GM21390 (cell line): ENCODE data around the gene TAGLN2.

Experiments
- ATAC-seq: cut with Tn5 transposase; IDR thresholded peaks from one replicate; pipeline ENCODE4 v1.9.1; 2021; ENCODE audit not compliant: unreplicated experiment

The TAGLN2 gene

DNA sequence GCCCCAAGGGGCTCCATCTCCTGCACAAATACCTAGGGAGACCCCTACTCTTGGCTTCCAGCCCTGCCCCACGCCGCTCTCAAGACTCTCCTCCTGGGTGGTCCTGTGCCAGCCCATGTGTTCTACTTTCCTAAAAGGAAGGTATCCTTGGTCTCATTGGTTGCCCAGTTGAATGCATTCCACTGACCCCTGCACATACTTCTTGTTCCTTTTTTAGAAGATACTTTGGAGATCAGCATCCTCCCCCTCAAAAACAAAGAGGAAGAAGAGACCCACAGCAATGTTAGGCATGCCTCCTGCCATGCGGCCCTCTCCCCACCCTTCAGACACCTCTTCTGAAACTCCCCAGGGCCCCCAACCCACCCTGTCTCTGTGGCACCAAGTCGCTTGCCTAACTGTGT is 24.7 kb upstream of the TAGLN2 start:
- ATAC-seq = no peak

DNA sequence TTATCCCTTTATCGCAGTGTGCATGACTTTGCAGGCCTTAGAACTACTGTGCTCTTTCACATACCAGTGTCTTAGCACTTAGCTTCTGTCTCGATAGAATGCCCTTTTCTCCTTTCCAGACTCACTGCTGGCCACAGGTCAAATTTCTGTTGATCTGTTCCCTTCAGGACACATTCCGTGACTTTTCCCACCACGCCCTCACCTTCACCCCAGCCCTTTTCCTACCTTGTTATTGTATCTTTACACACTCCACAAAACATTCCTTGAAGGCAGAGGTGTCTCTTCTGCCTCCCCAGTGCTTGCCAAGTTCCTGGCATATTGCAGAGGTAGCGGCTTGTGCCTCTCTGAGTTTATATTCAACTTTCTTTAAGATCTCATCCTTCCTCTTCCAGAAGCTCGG is 23.8 kb upstream of the TAGLN2 start:
- no peak for ATAC-seq

DNA sequence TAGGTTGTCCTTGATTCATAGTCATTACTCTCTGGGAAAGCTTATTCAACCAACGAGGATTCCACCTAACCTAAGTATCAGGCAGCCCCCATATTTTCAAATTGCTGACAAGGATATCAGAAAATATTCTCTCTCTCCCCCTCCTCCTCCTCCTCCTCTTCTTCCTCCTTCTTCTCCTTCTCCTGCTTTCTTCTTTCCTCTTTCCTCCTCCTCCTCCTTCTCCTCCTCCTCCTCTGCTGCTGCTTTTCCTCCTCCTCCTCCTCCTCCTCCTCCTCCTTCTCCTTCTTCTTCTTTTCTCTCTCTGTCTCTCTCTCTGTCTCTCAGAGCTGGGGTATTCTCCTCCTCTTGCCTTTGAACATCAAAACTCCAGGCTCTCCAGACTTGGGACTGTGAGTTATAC is 22.6 kb upstream of the TAGLN2 start:
- ATAC-seq = no peak

DNA sequence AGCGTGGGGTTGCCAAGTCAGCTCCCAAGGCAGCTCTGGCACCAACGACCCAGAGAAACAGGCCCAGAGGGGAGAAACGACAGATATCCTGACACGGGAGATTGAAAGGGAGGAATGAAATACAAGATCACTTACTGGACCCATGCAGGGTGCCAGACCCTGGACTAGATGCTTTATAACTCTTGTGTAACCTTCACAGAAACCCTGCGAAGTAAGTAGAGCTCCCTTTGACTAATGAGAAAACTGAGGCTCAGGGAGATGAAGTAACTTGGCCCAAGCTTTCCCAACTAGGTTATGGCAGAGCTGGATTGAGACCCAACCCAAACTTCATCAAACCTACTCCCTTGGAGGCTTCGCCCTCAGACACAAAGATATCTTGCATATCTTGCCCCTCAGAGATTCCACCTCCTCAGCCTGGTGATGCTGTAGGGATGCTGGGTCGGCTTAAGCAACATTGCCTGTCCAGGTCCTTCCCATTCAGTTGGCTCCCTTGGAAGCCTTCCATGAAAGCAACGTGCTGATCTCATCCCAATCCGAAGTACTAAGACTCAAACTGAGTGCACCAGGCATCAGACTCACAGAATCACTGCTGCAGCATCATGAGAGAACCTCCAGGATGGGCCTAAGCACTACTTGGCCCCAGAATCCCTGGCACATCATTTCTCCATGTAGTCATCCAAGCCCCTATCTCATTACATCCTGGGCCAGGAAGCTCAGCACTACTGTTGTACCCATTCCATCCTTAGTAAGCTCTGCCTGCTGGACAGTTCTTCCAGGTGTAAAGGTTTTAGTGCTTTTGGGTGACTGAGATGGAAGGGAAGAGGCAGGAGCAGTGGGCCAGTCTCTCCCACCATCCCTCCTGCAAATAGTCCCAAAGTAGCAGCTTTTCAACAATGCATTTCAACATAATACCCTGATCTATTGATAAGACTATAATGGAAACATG is 21.2 kb upstream of the TAGLN2 start:
- no peak for ATAC-seq

DNA sequence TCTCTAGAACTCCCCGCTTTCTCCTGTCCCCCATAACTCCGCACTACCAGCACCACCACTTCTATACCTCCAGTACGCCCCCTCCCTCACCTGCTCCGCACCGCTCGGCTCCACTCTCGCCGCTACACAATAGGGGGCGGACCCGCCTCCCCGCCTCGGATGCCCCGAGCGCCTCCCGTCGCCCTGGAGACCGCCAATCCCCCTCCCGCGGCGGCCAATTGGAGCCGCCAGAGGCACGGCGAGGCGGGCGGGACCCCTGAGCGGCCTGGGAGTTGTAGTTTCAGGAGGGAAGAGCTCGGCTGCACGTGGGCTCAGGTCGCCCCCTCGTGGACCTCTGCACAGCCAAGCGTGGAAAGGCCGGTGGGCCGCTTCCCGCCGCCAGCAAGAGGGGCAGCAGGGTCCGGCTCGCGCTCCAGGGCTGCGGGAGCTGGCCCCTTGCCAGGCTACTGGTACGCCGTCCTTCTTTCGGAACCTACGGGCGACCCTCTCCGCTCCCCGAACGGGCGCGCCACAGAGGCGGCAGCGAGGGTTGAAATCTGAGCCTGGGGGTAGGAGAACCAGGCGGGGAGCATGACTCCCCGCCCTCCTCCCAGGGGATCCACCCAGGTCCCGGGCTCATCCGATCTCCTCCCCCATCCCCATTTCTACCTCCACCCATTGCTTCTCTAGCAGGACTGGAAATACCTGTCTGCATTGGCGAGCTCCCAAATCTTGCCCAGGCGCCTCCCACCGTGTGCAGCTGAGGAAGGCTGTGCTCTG is 20.4 kb upstream of the TAGLN2 start, which contains the start of gene IGSF9:
Gene IGSF9, minus strand, starts transcription at position 131 of the 759 bp plus-strand sequence. CDS start 2,159 bp downstream, outside the sequence.
- ATAC-seq = no peak

DNA sequence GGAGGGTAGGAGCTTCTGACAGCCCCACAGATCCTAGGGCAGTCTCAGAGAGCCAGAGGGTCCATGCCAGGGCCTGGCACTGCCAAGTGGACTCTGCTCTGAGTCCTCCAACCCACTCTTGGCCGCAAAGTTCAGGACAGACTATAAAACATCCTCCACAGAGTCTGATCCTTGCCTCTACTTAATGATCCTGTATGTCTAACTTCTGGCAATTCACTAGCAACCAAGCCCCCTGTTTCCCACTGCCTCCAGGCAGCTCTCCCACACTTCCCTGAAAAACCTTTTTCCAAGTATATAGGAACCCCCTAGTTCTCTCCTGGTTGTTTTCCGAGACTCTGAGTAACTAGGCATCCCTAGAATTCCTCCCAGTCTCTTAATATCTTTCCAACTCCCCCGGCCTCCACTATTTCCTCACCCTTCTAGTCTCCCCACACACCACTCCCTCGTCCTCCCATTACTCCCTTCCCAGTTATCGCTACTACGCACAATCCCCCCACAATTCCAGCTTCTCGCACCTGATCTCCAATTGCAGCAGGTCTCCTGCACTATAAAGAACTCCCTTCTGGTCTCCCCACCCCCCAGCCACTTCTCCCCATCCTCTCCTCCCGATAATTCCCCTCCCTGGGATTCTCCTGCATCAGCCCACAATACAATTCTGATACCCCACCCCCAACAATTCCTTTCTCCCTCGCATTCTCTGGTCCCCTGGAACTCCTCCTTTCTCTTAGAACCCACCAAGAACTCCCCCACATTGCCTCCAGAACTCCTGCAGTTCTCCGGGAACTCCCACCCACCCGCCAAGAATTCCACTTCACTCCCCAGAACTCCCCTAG is 19.5 kb upstream of the TAGLN2 start:
- no peak for ATAC-seq

DNA sequence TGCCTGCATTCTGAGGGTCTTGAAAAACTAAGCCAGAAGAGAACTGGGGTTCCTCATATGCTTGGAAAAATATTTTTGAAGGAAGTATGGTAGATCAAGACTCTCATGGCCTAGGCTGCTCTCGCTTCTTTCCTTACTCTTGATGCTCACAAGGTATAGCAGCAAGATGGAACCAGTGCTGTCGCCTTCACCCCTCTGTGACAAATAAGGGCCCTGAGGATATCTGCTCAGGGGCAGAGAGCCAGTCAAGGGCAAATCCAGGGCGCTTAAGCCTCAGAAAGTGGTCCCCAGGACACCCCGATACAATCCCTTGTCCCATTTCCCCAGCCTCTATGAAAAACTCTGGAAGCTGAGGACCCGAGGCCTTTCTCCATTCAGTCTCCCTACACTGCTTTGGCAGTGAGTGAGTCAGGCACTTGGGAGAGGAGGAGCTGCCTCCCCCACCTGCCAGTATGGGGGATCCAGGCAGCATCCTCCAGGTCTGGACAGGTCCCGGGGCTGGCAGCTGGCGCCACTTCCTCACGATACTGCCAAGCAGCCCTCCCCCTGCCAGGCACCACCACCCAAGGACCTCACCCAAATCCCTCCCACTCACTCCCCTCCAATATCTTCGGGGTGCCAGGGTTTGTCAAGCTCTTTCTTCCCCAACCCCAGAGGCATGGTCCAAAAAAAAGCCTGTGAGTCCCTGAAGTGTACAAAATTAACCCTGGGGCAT is 18.8 kb upstream of the TAGLN2 start:
- ATAC-seq = no peak

DNA sequence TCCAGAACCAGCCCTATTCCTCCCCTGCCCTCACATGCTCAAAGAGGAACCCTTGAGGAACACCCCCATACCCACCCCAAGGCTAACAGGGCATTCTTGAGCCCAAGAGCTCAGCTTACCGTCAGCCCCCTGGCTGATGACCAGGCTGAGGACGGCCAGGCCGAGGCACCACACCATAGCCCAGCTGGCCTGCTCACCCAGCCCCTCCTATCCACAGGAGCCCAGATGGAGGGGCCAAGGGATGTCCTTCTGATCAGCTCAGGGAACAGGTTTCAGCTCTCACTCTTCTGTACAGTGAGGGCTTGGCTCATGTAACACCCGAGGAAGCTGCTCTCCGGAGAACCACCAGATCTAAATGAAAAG is 18.0 kb upstream of the TAGLN2 start:
- no peak for ATAC-seq

DNA sequence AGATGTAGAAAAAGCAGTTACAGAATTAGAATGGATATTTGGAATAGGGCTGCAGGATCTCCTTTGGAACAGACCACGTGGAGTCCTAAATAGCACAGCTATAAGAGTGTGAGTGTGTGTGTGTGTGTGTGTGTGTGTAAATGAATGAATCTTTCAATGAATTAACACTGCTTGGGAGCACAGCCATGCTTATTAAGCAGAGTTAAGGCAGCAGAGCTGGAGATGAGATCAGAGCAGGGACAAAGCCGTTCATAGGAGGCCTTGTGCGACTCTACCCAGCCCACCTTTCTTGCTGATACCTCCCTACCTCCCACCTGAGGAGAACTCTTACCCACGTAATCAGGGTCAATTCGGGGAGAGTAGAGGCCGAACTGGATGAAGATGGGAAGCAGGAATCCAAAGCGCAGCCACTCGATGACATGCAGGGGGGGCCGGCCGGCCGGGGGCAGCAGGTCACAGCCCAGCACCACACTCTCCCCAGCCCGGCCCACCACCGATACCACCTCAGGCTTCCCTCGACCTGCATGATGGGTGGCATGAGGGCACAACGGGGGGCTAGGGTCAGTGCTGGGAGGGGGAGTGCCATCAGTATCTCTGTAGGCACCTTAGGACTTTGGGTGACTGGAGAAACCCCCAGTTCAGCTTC is 17.4 kb upstream of the TAGLN2 start:
- no peak for ATAC-seq

DNA sequence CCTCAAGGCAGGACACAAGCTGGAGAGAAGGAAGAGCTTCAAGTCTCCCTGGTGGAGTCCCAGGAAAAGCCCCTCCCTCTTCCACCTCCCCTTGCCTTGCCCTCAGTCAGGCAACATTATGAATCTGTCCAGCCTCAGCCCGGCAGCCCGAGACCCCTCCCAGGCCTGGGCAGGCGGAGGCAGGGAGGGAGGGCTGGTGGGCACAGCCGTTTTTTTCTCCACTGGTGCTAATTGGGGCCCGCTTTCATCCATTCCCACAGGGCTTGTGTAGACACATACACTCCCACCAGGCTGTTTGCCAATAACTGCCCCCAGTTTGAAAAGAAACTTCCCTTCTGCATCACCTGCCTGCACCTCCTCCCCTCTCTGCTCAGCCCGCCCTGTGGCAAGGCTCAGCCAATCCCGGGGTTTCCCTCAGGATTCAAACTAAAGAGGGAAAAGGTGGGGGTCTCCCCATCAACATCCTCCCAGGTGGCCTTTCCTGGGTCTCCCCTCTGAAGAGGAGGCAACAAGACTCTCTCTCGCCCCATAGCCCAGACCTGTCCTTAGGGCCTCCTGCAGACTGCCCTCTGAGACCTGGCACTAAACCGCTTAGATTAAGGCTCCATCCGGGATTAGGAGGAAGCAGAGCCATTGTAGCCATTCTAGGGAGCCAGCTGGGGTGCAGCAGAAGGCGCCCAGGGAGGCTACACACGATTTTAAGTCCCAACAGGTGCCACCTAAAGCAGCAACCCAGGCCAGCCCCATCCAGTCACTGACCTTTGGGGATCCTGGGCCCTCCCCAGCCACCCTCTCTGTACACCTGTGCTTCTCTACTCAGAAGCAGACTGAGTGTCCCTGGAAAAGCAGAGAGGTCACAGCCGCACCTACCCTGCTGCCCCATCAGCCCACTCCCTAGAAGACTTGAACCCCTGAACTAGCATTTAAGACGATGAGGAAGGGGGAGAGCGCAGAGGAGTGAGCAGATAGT is 16.6 kb upstream of the TAGLN2 start:
- no peak for ATAC-seq

DNA sequence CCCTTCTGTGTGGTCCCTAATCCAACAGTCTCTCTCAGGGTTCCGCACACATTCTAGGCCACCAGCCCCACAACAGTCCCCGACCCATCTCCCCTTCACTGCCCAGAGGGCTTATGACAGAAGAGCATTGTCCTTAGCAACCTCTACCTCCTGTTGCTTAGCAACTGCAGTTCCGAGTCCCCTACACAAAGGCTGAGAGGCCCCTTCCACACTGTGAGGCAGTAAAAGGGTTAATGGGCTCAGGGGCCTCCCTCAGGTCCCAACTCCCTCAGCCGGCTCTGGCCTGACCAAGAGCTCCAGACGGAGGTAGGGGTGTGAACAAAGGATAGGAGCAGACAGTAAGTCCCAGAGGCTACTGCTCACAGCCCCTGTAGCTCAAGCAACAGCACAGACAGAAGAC is 15.8 kb upstream of the TAGLN2 start:
- no peak for ATAC-seq

DNA sequence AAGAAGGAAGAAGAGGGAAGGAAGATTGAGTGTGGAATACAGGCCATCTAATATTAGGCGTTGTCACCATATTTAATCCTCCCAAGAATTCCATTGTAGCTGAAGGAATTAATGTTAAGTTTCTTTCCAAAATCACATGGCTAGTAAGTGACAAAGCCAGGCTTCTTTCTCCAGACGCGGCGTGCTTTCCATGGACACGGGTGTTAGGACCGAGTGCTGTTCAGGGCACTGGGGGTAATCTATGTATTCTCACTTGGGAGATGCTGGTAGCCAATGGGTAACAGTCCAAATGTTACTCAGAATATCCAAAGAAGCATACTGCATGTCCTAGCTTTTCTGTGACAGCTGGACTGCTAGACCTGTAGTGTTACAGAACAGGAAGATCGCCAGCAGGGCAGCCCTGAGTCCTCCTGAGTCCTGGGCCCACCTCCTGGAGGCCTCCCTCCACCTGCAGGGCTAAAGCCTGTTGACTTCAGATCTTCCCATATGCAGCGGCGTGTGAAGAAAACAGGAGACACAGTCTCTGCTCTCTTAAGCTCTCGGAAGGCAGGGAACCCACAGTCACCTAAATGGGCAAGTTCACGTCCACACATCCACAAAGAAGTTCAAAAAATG is 14.8 kb upstream of the TAGLN2 start:
- ATAC-seq = no peak

DNA sequence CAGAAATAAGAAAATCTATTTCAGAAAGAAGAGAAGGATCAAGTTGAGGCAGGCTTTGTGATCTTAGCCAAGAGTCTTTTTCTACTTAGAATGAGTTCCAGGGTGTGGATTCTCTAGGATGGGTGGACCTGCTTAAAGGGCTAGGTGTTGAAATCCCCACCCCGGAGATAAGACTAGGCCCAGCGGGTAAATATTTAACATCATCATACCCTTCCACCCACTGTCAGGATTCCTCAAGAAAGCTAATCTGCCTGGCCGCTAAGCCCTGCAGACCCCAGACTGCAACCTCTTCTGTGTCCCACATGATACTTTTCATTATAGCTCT is 14.3 kb upstream of the TAGLN2 start:
- ATAC-seq = no peak

DNA sequence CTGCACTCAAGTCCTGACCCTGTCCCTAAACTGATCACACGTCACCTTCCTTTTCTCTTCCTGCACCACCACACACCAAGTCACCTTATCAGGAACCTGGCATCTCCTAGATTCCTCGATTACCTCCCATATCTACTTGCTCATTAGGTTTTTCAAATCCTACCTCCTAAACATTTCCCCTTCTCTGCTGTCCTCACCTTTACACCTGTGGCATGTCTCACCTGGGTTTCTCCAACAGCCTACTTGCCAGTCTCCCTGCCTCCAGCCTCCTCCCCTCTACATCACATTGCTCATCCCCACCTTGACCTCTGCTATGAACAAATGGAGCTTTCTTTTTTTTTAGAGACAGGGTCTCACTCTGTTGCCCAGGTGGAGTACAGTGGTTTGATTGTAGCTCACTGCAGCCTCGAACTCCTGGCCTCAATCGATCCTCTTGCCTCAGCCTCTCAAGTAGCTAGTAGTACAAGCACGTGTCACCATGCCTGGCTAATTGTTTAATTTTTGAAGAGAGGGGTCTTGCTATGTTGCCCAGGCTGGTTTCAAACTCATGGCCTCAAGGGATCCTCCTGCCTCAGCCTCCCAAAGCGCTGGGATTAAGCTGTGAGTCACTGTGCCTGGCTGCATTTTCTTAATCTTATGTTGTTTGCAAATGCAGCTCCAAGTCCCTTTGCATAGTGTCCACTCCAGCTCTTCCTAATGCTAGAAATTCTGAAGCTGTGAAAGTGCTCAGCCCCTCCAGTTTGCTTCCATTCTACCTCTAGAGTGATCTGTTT is 13.8 kb upstream of the TAGLN2 start:
- no peak for ATAC-seq

DNA sequence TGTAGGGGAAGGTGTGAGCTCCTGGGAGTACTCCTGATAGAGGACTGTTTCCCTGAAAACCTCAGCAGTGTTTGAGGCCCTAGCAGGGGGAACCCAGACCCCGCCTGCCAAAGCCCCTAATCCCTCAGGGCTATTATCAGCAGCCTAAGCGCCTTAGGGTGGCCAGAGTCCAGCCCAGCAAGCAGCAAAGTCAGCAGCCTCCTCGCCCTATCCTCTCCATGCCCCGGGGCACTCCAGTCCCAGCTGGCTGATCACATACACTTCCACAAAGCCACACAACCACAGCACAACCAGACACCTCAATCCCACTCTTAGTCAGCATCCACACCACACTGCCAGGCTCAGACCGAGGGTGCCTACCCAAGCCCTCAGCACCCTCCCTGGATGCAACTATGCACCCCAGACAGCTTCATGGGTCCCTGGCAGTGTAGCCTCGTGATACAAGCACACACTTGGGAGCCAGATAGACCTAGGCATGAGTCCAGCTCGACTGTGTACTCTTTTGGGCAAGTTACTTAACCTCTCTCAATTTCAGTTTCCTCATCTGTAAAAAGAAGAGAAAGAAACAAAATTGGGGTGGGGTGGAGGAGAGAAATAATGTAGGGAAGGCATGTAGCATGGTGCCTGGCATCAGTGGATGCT is 13.0 kb upstream of the TAGLN2 start:
- no peak for ATAC-seq

DNA sequence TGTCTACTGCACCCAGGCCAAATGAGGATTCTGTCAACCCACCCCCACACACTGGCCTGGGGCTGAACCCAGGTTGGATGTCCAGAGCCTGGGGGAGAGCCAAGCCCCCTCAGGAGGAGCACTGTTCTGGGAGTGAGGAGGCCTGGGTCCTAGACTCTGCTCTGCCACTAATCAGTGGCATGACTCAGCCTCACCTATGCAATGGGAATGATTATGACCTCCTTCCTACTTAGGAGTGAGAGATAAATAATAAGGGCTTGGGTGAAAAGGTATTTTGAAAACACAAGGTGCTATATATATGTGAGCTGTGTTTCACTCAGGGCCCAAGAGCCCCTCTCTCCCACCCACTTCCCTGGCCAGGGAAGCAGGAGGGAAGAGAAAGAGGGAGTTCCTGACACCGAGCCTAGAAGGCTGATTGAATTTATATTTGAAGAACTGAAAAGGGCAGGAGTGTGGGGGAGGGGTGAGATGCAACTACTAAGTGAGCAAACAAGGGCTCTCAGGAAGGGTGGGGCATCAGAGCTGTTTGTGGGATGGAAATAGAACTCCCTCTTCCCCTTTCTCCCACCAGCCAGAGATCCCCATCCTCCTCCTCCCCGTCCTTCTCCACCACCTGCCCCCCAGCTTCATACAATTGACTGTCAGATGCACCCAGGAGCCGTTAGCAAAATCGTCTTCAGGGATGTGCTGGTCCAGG is 11.9 kb upstream of the TAGLN2 start:
- no peak for ATAC-seq
